GM23248 (cell line): ENCODE measurements around the gene SCG5. TPM values are rescaled to one million over a fixed set of nuclear protein-coding genes. Genes with fewer than 3 reads are reported as not detected.
"Not testable (repeated sequence)": the region's sequence is repeated elsewhere in the genome, so short reads cannot be mapped to it uniquely, and the experiment has no call there.

ENCODE experiments used
- DNase-seq: peaks from one replicate; pipeline ENCODE4 v3.0.0-alpha.2; 2015
- H2AFZ ChIP-seq: fragments of 200-600 bp; sonication (generic); 2 replicates; pipeline ENCODE4 v1.6.1; 2016; ENCODE audit warnings: antibody characterized with exemption
- H3F3A ChIP-seq: fragments of 200-600 bp; sonication (generic); 2 replicates; pipeline ENCODE4 v1.6.1; 2016; ENCODE audit warnings: mild to moderate bottlenecking, antibody characterized with exemption, mixed run types; ENCODE audit not compliant: insufficient read depth
- H3K27ac ChIP-seq: fragments of 200-600 bp; sonication (generic); 2 replicates; pipeline ENCODE4 v1.5.1; 2016; ENCODE audit warnings: mild to moderate bottlenecking
- H3K27me3 ChIP-seq: fragments of 200-600 bp; sonication (generic); replicated peaks from 2 replicates; pipeline ENCODE4 v1.6.1; 2016; ENCODE audit warnings: mild to moderate bottlenecking; ENCODE audit not compliant: insufficient read depth
- H3K36me3 ChIP-seq: fragments of 200-600 bp; sonication (generic); 2 replicates; pipeline ENCODE4 v1.6.1; 2016; ENCODE audit warnings: low read depth, mild to moderate bottlenecking
- H3K4me1 ChIP-seq: fragments of 200-600 bp; sonication (generic); 2 replicates; pipeline ENCODE4 v1.6.1; 2016; ENCODE audit warnings: mild to moderate bottlenecking; ENCODE audit not compliant: insufficient read depth
- H3K4me2 ChIP-seq: fragments of 200-600 bp; sonication (generic); one replicate; pipeline ENCODE4 v1.6.1; 2016; ENCODE audit warnings: mild to moderate bottlenecking; ENCODE audit not compliant: unreplicated experiment
- H3K4me3 ChIP-seq: fragments of 200-600 bp; sonication (generic); 2 replicates; pipeline ENCODE4 v1.5.1; 2016; ENCODE audit warnings: mild to moderate bottlenecking
- H3K79me2 ChIP-seq: fragments of 200-600 bp; sonication (generic); 2 replicates; pipeline ENCODE4 v1.6.1; 2016; ENCODE audit warnings: mild to moderate bottlenecking; ENCODE audit not compliant: insufficient read depth
- H3K9ac ChIP-seq: fragments of 200-600 bp; sonication (generic); 2 replicates; pipeline ENCODE4 v1.6.1; 2016; ENCODE audit warnings: mild to moderate bottlenecking
- H3K9me2 ChIP-seq: fragments of 200-600 bp; sonication (generic); 2 replicates; pipeline ENCODE4 v1.6.1; 2016; ENCODE audit warnings: mixed run types, mild to moderate bottlenecking, moderate library complexity; ENCODE audit not compliant: insufficient read depth
- H3K9me3 ChIP-seq: fragments of 200-600 bp; sonication (generic); one replicate; pipeline ENCODE4 v1.6.1; 2017; ENCODE audit warnings: low read depth
- H4K20me1 ChIP-seq: fragments of 200-600 bp; sonication (generic); 2 replicates; pipeline ENCODE4 v1.6.0; 2016; ENCODE audit not compliant: insufficient read depth
- EZH2 ChIP-seq: fragments of 200-600 bp; sonication (generic); IDR thresholded peaks from 2 replicates; pipeline ENCODE4 v1.6.1; 2018; ENCODE audit warnings: antibody characterized with exemption, mild to moderate bottlenecking; ENCODE audit not compliant: insufficient read depth, poor library complexity, severe bottlenecking
- EZH2phosphoT487 ChIP-seq: fragments of 200-600 bp; sonication (generic); IDR thresholded peaks from 2 replicates; pipeline ENCODE4 v1.6.1; 2018; ENCODE audit warnings: antibody characterized with exemption, moderate library complexity, mild to moderate bottlenecking, low read depth; ENCODE audit not compliant: insufficient read depth
- WGBS, 2 experiments: methylation state at CpG; one replicate each; pipeline ENCODE4 v1.1.6; 2015 to 2017; ENCODE audit warnings: low lambda C conversion rate in 2 of 2, low coverage in 1 of 2; ENCODE audit errors: missing lambda C conversion rate in 2 of 2; 5-methylcytosine and 5-hydroxymethylcytosine counted together
- in situ Hi-C: fragments of 300-500 bp; cut with MboI; formaldehyde crosslinking; loops from 2 replicates; pipeline ENCODE4 v1.15.0; 2020
- polyA plus RNA-seq: library from polyadenylated mRNA; unstranded; fragments of >200 nt; fragmentation: Nextera tagmentation; extraction: Ambion mirVana; gene quantifications from 2 replicates; pipeline ENCODE4 v1.2.1, GENCODE V29; 2016
- total RNA-seq: library from RNA; depleted of rRNA; stranded (reverse); fragments of >200 nt; shearing (Covaris generic); gene quantifications from 2 replicates; pipeline ENCODE4 v1.2.3, GENCODE V29; 2014

The SCG5 gene
- total and polyA plus RNA-seq, 2 experiments from 2014 or later, result 16.2 to 19.5 TPM

DNA sequence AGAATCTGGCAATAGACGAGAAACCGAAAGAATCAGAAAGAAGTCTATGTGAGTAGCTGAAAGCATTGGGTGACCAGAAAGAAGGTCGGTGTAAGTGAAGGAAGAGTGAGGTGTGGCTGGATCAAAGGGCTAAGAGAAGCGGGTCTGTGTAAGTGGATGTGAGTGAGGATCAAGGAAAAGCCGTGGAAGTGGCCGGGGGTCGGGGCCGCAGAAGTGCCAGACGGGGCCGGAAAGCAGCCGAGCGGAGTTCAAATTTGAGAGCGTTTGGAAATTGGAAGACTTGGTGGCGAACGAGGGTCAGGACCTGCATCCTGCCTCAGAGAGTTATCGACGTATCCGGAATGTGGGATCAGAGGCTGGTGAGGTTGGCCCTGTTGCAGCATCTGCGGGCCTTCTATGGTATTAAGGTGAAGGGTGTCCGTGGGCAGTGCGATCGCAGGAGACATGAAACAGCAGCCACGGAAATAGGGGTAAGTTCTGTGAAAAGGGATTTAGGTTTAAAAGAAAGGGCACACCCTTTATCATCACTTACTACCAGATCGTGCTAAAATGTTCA, 25.6 kb upstream of the SCG5 start:
- H3K27ac ChIP-seq, result peak overlapping the region; percentile 84
- peak overlapping the region; percentile 90 for H3K4me2 ChIP-seq
- peak; percentile 29 for DNase-seq
- not testable (repeated sequence) for H3K9me3 ChIP-seq, H3K27me3 ChIP-seq, H3K4me1 ChIP-seq, H4K20me1 ChIP-seq, H3K9me2 ChIP-seq, H3K36me3 ChIP-seq
- peak overlapping the region; percentile 93 for H3K9ac ChIP-seq
- peak overlapping the region; percentile 84 for H2AFZ ChIP-seq
- H3F3A ChIP-seq, result peaks cover 15% of the 10 kb centered on the region
- H3K79me2 ChIP-seq, result peaks cover 55% of the 10 kb centered on the region
- peak overlapping the region; percentile 96 for H3K4me3 ChIP-seq
- in situ Hi-C loops, result loop anchor here (25.0 kb wide), 1 partner anchor 1979 kb away; the partner anchor contains the start of gene ARHGAP11B
- WGBS, 2 experiments, result 1 to 2% methylated on average over 16 to 23 of the region's 24 CpGs

DNA sequence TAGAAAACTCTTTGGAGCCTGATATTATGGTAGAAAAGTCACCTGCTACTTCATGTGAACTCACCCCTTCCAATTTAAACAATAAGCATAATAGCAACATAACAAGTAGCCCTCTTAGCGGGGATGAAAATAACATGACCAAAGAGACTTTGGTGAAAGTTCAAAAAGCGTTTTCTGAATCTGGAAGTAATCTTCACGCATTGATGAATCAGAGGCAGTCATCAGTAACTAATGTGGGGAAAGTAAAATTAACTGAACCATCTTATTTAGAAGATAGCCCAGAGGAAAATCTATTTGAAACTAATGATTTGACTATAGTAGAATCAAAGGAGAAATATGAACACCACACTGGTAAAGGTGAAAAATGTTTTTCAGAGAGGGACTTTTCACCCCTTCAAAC, 5.1 kb upstream of the SCG5 start:
- in situ Hi-C loops, result no loop called here
- H3K27ac ChIP-seq, result no peak overlapping the region
- peaks cover 25% of the 10 kb centered on the region for H3K36me3 ChIP-seq
- H4K20me1 ChIP-seq, result no peaks in the 10 kb centered on the region
- no peak overlapping the region for H2AFZ ChIP-seq
- no peak overlapping the region for H3K9ac ChIP-seq
- DNase-seq, result no peak
- TF ChIP-seq EZH2 (no peak), EZH2phosphoT487 (no peak)
- H3K79me2 ChIP-seq, result no peaks in the 10 kb centered on the region
- H3K4me2 ChIP-seq, result no peak overlapping the region
- 89 to 92% methylated on average over 3 of the region's 3 CpGs for WGBS, 2 experiments
- peaks cover 6% of the 10 kb centered on the region for H3F3A ChIP-seq
- no peaks in the 10 kb centered on the region for H3K9me3 ChIP-seq
- no peaks in the 10 kb centered on the region for H3K9me2 ChIP-seq
- H3K4me1 ChIP-seq, result peaks cover 6% of the 10 kb centered on the region
- no peaks in the 10 kb centered on the region for H3K27me3 ChIP-seq
- no peak overlapping the region for H3K4me3 ChIP-seq

DNA sequence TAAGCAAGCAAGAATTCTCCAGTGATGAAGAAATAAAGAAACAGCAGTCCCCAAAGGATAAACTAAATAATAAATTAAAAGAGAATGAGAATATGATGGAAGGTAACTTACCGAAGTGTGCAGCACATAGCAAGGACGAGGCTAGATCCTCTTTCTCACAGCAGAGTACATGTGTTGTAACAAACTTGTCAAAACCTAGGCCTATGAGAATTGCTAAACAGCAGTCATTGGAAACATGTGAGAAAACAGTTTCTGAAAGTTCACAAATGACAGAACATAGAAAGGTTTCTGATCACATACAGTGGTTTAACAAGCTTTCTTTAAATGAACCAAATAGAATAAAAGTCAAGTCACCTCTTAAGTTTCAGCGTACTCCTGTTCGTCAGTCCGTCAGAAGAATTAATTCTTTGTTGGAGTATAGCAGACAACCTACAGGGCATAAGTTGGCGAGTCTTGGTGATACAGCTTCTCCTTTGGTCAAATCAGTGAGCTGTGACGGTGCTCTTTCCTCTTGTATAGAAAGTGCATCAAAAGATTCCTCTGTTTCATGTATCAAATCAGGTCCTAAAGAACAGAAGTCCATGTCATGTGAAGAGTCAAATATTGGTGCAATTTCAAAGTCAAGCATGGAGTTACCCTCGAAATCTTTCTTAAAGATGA, 4.5 kb upstream of the SCG5 start:
- WGBS, 2 experiments, result 89 to 93% methylated on average over 8 of the region's 8 CpGs
- H3K36me3 ChIP-seq, result peaks cover 25% of the 10 kb centered on the region
- in situ Hi-C loops, result no loop called here

DNA sequence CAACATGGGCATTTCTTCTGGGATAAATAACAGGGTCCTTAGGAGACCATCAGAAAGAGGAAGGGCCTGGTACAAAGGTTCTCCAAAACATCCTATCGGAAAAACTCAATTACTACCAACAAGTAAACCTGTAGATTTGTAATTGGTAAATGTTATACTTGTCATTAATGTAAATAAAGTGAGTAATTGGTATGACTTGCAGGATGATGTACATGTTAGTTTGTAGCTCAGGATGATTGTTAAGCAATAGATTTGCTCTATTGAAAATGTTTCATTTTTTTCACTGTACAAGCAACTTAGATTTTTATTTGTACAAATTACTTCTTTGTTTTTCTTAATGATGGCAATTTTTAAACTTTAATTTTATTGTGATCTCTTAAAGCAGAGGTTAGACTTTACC, 3.8 kb upstream of the SCG5 start:
- Histone ChIP-seq H3K4me1 (no peaks in the 10 kb centered on the region), H2AFZ (no peak overlapping the region), H3K36me3 (peaks cover 25% of the 10 kb centered on the region), H3K4me2 (no peak overlapping the region), H3K9me3 (no peaks in the 10 kb centered on the region), H3K79me2 (no peaks in the 10 kb centered on the region), H3K27ac (no peak overlapping the region), H3K27me3 (no peaks in the 10 kb centered on the region), H3F3A (no peaks in the 10 kb centered on the region), H3K4me3 (no peak overlapping the region), H3K9me2 (no peaks in the 10 kb centered on the region), H3K9ac (no peak overlapping the region), H4K20me1 (no peaks in the 10 kb centered on the region)
- DNase-seq, result no peak
- 94 to 100% methylated on average over 1 of the region's 1 CpG for WGBS, 2 experiments
- in situ Hi-C loops, result no loop called here
- no peak for TF ChIP-seq EZH2
- TF ChIP-seq EZH2phosphoT487, result no peak

More for the DNA sequence above, 4.5 kb upstream of the SCG5 start:
- DNase-seq, result no peak
- no peaks in the 10 kb centered on the region for H3K9me3 ChIP-seq
- H3F3A ChIP-seq, result no peaks in the 10 kb centered on the region
- no peaks in the 10 kb centered on the region for H3K79me2 ChIP-seq
- no peak overlapping the region for H2AFZ ChIP-seq
- no peak overlapping the region for H3K9ac ChIP-seq
- no peaks in the 10 kb centered on the region for H4K20me1 ChIP-seq
- no peak overlapping the region for H3K4me3 ChIP-seq
- TF ChIP-seq EZH2phosphoT487 (no peak), EZH2 (no peak)
- H3K27ac ChIP-seq, result no peak overlapping the region
- peaks cover under 1% of the 10 kb centered on the region for H3K4me1 ChIP-seq
- no peaks in the 10 kb centered on the region for H3K27me3 ChIP-seq
- no peaks in the 10 kb centered on the region for H3K9me2 ChIP-seq
- H3K4me2 ChIP-seq, result no peak overlapping the region
